HG03097 (cell line): Measurements from ENCODE around the gene RASGRF2.

ENCODE experiments used
- ATAC-seq: cut with Tn5 transposase; IDR thresholded peaks from one replicate; pipeline ENCODE4 v1.9.1; 2021; ENCODE audit not compliant: unreplicated experiment, low FRiP score

Gene RASGRF2

GRCh38 chr5:81166430-81166829, 206.3 kb downstream of the RASGRF2 start:
- ATAC-seq = no peak

- ATAC-seq = no peak
Observed at GRCh38 chr5:81167078-81167477, 206.9 kb downstream of the RASGRF2 start.

GRCh38 chr5:81167544-81167943, 207.4 kb downstream of the RASGRF2 start:
- no peak for ATAC-seq

GRCh38 chr5:81169924-81170323, 209.8 kb downstream of the RASGRF2 start:
- ATAC-seq = no peak

GRCh38 chr5:81171769-81172168, 211.6 kb downstream of the RASGRF2 start:
- ATAC-seq = no peak

- no peak for ATAC-seq
Observed at GRCh38 chr5:81172710-81173109, 212.5 kb downstream of the RASGRF2 start.

- no peak for ATAC-seq
Observed at GRCh38 chr5:81177061-81177460, 216.9 kb downstream of the RASGRF2 start.

GRCh38 chr5:81179959-81180358, 219.8 kb downstream of the RASGRF2 start:
- no peak for ATAC-seq

- ATAC-seq = no peak
Observed at GRCh38 chr5:81180780-81181460, 220.8 kb downstream of the RASGRF2 start.

GRCh38 chr5:81181576-81182316, 221.6 kb downstream of the RASGRF2 start:
- no peak for ATAC-seq

GRCh38 chr5:81182396-81183390, 222.5 kb downstream of the RASGRF2 start:
- no peak for ATAC-seq

- ATAC-seq = no peak
Observed at GRCh38 chr5:81183811-81184748, 223.9 kb downstream of the RASGRF2 start.

GRCh38 chr5:81184749-81185110, 224.6 kb downstream of the RASGRF2 start:
- no peak for ATAC-seq

GRCh38 chr5:81187885-81188284, 227.7 kb downstream of the RASGRF2 start:
- no peak for ATAC-seq

GRCh38 chr5:81188962-81189361, 228.8 kb downstream of the RASGRF2 start:
- ATAC-seq = no peak

GRCh38 chr5:81189875-81190498, 229.8 kb downstream of the RASGRF2 start:
- ATAC-seq = no peak

- ATAC-seq = no peak
Observed at GRCh38 chr5:81191726-81192372, 231.7 kb downstream of the RASGRF2 start.

GRCh38 chr5:81192373-81192750, 232.2 kb downstream of the RASGRF2 start:
- ATAC-seq = no peak
